GM12878 (cell line): ENCODE results near the gene CUTA. TPM values are rescaled to one million over a fixed set of nuclear protein-coding genes. Genes with fewer than 3 reads are reported as not detected.

Source experiments
- BHLHE40 ChIP-seq, 2 experiments: fragments of 450-650 bp in 1 of 2; IDR thresholded peaks; 2 replicates each; pipeline ENCODE4 v1.6.1; 2011 to 2017; ENCODE audit warnings: low read depth in 2 of 2, borderline replicate concordance in 1 of 2, improper control_type of control experiment in 1 of 2, low read length in 1 of 2, mild to moderate bottlenecking in 1 of 2
- CREM ChIP-seq: IDR thresholded peaks from 2 replicates; pipeline ENCODE4 v1.6.1; 2014; ENCODE audit warnings: antibody characterized with exemption, low read depth
- HCFC1 ChIP-seq: fragments of 150-350 bp; IDR thresholded peaks from 2 replicates; pipeline ENCODE4 v1.6.1; 2014; ENCODE audit warnings: low read length
- IKZF1 ChIP-seq: fragments of 450-650 bp; conservative IDR thresholded peaks from 2 replicates; pipeline ENCODE4 v1.6.1; 2017; ENCODE audit warnings: antibody characterized with exemption, mild to moderate bottlenecking
- IRF4 ChIP-seq: IDR thresholded peaks from 2 replicates; pipeline ENCODE4 v1.6.1; 2011; ENCODE audit warnings: low read depth, low read length
- KDM1A ChIP-seq: fragments of 200-600 bp; sonication (generic); IDR thresholded peaks from 2 replicates; pipeline ENCODE4 v1.6.1; 2016; ENCODE audit warnings: borderline replicate concordance
- MXI1 ChIP-seq: fragments of 150-350 bp; IDR thresholded peaks from 2 replicates; pipeline ENCODE4 v1.6.1; 2011; ENCODE audit warnings: low read depth, mild to moderate bottlenecking, inconsistent platforms, low read length, improper control_type of control experiment
- PML ChIP-seq: IDR thresholded peaks from 2 replicates; pipeline ENCODE4 v1.6.1; 2012; ENCODE audit warnings: low read length, inconsistent platforms
- POLR2A ChIP-seq: IDR thresholded peaks from 2 replicates; pipeline ENCODE4 v1.6.1; 2011; ENCODE audit warnings: low read depth, mild to moderate bottlenecking, low read length
- POLR2AphosphoS2 ChIP-seq: IDR thresholded peaks from 2 replicates; pipeline ENCODE4 v1.6.1; 2011; ENCODE audit warnings: low read depth, mild to moderate bottlenecking, low read length, improper control_type of control experiment, moderate library complexity
- SIX5 ChIP-seq: IDR thresholded peaks from 2 replicates; pipeline ENCODE4 v1.6.1; 2011; ENCODE audit warnings: mild to moderate bottlenecking, low read depth, low read length, moderate library complexity; ENCODE audit not compliant: severe bottlenecking
- SMAD5 ChIP-seq: IDR thresholded peaks from 2 replicates; pipeline ENCODE4 v1.6.1; 2016; ENCODE audit warnings: antibody characterized with exemption, low read depth
- YBX1 ChIP-seq: fragments of 450-650 bp; IDR thresholded peaks from 2 replicates; pipeline ENCODE4 v1.6.1; 2016; ENCODE audit warnings: antibody characterized with exemption
- ZBTB40 ChIP-seq: fragments of 450-650 bp; IDR thresholded peaks from 2 replicates; pipeline ENCODE4 v1.6.1; 2016; ENCODE audit warnings: mild to moderate bottlenecking, moderate library complexity, borderline replicate concordance
- polyA plus RNA-seq, 11 experiments: library from polyadenylated mRNA; depleted of rRNA in 4 of 11; unstranded in 6 of 11; stranded (reverse) in 5 of 11; fragments of >200 nt; fragmentation: Nextera tagmentation in 4 of 11; fragmentation: Illumina TruSeq in 1 of 11; extraction: Ambion mirVana in 4 of 11; extraction: Trizol in 1 of 11; gene quantifications; 1 replicate in 1 of 11; 2 replicates in 10 of 11; pipeline versions ENCODE4 v1.2.1 to v1.2.3, GENCODE V29; 2011 to 2016; ENCODE audit warnings: inconsistent platforms in 2 of 11, missing spikeins in 2 of 11, low read depth in 1 of 11
- total RNA-seq, 4 experiments: library from RNA; depleted of rRNA in 3 of 4; stranded (reverse); fragments of >200 nt in 3 of 4; fragmentation: Illumina TruSeq in 1 of 4; extraction: Trizol in 1 of 4; gene quantifications; 2 replicates each; pipeline versions ENCODE4 v1.2.1 to v1.2.3, GENCODE V29; 2013 to 2021
- TF ChIP-seq, protein P1 (sequence below): IDR thresholded peaks from 2 replicates; pipeline ENCODE4 v1.6.1; 2012; ENCODE audit warnings: low read depth, low read length, improper control_type of control experiment
- TF ChIP-seq, protein P2 (sequence below): fragments of 450-650 bp; IDR thresholded peaks from 2 replicates; pipeline ENCODE4 v1.6.1; 2017; ENCODE audit warnings: mild to moderate bottlenecking, moderate library complexity
- TF ChIP-seq, protein P3 (sequence below): fragments of 450-650 bp; IDR thresholded peaks from 2 replicates; pipeline ENCODE4 v1.6.1; 2017; ENCODE audit warnings: mild to moderate bottlenecking, moderate library complexity

Gene CUTA
- total and polyA plus RNA-seq, 10 of the 15 experiments (the other 5 are each of a cell fraction or from before 2014, with no cell fraction given): 102 to 293 (median 189) TPM

GRCh38 chr6:33454009-33454946 lies 36.4 kb upstream of the CUTA start, which contains the start of gene ZBTB9 (continued):
- TF ChIP-seq, protein P1, sequence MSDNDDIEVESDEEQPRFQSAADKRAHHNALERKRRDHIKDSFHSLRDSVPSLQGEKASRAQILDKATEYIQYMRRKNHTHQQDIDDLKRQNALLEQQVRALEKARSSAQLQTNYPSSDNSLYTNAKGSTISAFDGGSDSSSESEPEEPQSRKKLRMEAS: peak; percentile 92
- peak; percentile 83 for TF ChIP-seq PML
- peak; percentile 4 for TF ChIP-seq SIX5
- peak in 1 of 2 experiments; percentile 58; a peak in 2 of 4 replicates for TF ChIP-seq BHLHE40 (IDR thresholded peaks at IDR 0.05; ENCODE audit: borderline replicate concordance in 1 of 2, low read depth in 2 of 2, low read length in 1 of 2)
- TF ChIP-seq CREM: peak; percentile 62
- no peak for TF ChIP-seq YBX1
- TF ChIP-seq SMAD5: peak; percentile 72; the same call in 1 of the 2 replicates
- TF ChIP-seq, protein P2, sequence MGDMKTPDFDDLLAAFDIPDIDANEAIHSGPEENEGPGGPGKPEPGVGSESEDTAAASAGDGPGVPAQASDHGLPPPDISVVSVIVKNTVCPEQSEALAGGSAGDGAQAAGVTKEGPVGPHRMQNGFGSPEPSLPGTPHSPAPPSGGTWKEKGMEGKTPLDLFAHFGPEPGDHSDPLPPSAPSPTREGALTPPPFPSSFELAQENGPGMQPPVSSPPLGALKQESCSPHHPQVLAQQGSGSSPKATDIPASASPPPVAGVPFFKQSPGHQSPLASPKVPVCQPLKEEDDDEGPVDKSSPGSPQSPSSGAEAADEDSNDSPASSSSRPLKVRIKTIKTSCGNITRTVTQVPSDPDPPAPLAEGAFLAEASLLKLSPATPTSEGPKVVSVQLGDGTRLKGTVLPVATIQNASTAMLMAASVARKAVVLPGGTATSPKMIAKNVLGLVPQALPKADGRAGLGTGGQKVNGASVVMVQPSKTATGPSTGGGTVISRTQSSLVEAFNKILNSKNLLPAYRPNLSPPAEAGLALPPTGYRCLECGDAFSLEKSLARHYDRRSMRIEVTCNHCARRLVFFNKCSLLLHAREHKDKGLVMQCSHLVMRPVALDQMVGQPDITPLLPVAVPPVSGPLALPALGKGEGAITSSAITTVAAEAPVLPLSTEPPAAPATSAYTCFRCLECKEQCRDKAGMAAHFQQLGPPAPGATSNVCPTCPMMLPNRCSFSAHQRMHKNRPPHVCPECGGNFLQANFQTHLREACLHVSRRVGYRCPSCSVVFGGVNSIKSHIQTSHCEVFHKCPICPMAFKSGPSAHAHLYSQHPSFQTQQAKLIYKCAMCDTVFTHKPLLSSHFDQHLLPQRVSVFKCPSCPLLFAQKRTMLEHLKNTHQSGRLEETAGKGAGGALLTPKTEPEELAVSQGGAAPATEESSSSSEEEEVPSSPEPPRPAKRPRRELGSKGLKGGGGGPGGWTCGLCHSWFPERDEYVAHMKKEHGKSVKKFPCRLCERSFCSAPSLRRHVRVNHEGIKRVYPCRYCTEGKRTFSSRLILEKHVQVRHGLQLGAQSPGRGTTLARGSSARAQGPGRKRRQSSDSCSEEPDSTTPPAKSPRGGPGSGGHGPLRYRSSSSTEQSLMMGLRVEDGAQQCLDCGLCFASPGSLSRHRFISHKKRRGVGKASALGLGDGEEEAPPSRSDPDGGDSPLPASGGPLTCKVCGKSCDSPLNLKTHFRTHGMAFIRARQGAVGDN: peak; percentile 42; the same call in 1 of the 2 replicates
- TF ChIP-seq KDM1A: no peak
- peak; percentile 89 for TF ChIP-seq ZBTB40
- 0 out of 2 replicates have a peak, but pooled peaks have one; percentile 21 for TF ChIP-seq IRF4
- TF ChIP-seq MXI1: peak; percentile 96
- TF ChIP-seq, protein P3, sequence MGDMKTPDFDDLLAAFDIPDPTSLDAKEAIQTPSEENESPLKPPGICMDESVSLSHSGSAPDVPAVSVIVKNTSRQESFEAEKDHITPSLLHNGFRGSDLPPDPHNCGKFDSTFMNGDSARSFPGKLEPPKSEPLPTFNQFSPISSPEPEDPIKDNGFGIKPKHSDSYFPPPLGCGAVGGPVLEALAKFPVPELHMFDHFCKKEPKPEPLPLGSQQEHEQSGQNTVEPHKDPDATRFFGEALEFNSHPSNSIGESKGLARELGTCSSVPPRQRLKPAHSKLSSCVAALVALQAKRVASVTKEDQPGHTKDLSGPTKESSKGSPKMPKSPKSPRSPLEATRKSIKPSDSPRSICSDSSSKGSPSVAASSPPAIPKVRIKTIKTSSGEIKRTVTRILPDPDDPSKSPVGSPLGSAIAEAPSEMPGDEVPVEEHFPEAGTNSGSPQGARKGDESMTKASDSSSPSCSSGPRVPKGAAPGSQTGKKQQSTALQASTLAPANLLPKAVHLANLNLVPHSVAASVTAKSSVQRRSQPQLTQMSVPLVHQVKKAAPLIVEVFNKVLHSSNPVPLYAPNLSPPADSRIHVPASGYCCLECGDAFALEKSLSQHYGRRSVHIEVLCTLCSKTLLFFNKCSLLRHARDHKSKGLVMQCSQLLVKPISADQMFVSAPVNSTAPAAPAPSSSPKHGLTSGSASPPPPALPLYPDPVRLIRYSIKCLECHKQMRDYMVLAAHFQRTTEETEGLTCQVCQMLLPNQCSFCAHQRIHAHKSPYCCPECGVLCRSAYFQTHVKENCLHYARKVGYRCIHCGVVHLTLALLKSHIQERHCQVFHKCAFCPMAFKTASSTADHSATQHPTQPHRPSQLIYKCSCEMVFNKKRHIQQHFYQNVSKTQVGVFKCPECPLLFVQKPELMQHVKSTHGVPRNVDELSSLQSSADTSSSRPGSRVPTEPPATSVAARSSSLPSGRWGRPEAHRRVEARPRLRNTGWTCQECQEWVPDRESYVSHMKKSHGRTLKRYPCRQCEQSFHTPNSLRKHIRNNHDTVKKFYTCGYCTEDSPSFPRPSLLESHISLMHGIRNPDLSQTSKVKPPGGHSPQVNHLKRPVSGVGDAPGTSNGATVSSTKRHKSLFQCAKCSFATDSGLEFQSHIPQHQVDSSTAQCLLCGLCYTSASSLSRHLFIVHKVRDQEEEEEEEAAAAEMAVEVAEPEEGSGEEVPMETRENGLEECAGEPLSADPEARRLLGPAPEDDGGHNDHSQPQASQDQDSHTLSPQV: no peak
- peak; percentile 59 for TF ChIP-seq HCFC1
- peak; percentile 94 for TF ChIP-seq POLR2A
- TF ChIP-seq POLR2AphosphoS2: no peak; the same call in 1 of the 2 replicates
- TF ChIP-seq IKZF1: peak; percentile 72
